ACC112 (cell line): ENCODE results near the gene SLC35B1.
"Not testable (repeated sequence)": the region's sequence is repeated elsewhere in the genome, so short reads cannot be mapped to it uniquely, and the experiment has no call there.

Experiments used
- H2AFZ ChIP-seq: fragments of 200-600 bp; sonication (generic); one replicate; pipeline ENCODE4 v1.6.0; 2017; ENCODE audit warnings: antibody characterized with exemption, low read length; ENCODE audit not compliant: unreplicated experiment
- H3K27ac ChIP-seq: fragments of 200-600 bp; sonication (generic); 2 replicates; pipeline ENCODE4 v1.5.1; 2014; ENCODE audit warnings: low read depth, mild to moderate bottlenecking, antibody characterized with exemption, low read length, moderate library complexity
- H3K27me3 ChIP-seq: fragments of 200-600 bp; sonication (generic); 2 replicates; pipeline ENCODE4 v1.6.1; 2014; ENCODE audit warnings: mild to moderate bottlenecking, antibody characterized with exemption, low read length, moderate library complexity, mixed read lengths; ENCODE audit not compliant: insufficient read depth
- H3K36me3 ChIP-seq: fragments of 200-600 bp; sonication (generic); 2 replicates; pipeline ENCODE4 v1.6.1; 2016; ENCODE audit warnings: mild to moderate bottlenecking, antibody characterized with exemption, low read length, moderate library complexity, mixed read lengths; ENCODE audit not compliant: insufficient read depth
- H3K4me1 ChIP-seq: fragments of 200-600 bp; sonication (generic); one replicate; pipeline ENCODE4 v1.6.1; 2016; ENCODE audit warnings: low read length, mixed read lengths; ENCODE audit not compliant: insufficient read depth, unreplicated experiment, control insufficient read depth
- H3K4me3 ChIP-seq: fragments of 200-600 bp; sonication (generic); 2 replicates; pipeline ENCODE4 v1.5.1; 2014; ENCODE audit warnings: mild to moderate bottlenecking, low read depth, low read length
- H3K79me2 ChIP-seq: fragments of 200-600 bp; sonication (generic); one replicate; pipeline ENCODE4 v1.6.0; 2016; ENCODE audit warnings: low read length; ENCODE audit not compliant: control insufficient read depth, unreplicated experiment, insufficient read depth

Gene SLC35B1

DNA sequence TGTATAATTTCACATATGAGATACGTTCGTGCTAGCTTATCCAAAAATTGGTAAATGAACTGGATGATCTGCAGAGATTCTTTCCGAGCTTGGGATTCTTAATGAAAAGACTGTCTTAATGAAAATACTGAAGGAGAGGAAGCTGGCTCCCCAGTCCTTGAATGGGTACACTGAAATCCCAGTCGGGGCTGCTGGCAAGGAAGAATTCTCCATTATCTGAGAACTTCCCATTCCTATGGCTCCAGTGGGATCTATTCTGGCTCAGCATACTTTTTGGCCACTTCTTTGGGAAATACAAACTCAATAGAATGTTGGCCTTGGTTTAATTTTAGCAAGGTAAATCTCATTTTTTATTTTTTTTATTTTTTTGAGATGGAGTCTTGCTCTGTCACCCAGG lies 23.7 kb upstream of the SLC35B1 start:
- no peak overlapping the region for H3K27ac ChIP-seq
- H3K4me1 ChIP-seq, result no peaks in the 10 kb centered on the region
- no peaks in the 10 kb centered on the region for H3K79me2 ChIP-seq
- no peaks in the 10 kb centered on the region for H3K27me3 ChIP-seq
- no peak overlapping the region for H2AFZ ChIP-seq
- no peak overlapping the region for H3K4me3 ChIP-seq
- no peaks in the 10 kb centered on the region for H3K36me3 ChIP-seq

DNA sequence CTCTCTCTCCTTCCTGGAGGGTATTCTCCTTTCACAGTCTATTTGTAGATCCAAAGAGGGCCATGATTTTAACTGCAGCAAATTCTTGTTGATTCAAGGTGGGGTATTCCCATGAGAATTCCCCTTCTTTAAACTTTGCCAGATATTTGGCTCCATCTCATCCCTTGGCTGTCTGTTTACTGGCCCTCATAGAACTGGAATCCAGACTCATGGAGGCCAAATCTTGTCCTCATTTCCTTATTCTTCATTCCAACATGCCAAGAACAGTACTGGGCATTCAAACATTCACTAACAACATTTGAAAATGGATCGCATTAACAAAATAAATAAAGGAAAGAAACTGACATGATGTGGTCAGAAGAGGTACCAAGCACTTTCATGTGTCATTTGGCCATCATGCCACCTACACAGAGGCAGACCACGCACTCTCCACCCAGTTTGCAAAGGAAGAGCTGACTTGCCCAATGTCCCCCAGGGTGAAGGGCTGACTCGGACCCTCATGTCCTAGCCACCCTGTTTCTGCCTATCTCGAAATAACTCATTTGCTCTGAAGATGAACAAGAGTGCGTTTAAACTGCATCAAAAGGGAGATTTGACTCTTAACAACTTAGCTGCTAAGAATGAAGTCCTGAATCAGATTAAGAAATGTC lies 23.1 kb upstream of the SLC35B1 start:
- no peak overlapping the region for H2AFZ ChIP-seq
- no peaks in the 10 kb centered on the region for H3K27me3 ChIP-seq
- H3K4me1 ChIP-seq, result no peaks in the 10 kb centered on the region
- no peak overlapping the region for H3K4me3 ChIP-seq
- no peaks in the 10 kb centered on the region for H3K36me3 ChIP-seq
- no peak overlapping the region for H3K27ac ChIP-seq
- no peaks in the 10 kb centered on the region for H3K79me2 ChIP-seq

DNA sequence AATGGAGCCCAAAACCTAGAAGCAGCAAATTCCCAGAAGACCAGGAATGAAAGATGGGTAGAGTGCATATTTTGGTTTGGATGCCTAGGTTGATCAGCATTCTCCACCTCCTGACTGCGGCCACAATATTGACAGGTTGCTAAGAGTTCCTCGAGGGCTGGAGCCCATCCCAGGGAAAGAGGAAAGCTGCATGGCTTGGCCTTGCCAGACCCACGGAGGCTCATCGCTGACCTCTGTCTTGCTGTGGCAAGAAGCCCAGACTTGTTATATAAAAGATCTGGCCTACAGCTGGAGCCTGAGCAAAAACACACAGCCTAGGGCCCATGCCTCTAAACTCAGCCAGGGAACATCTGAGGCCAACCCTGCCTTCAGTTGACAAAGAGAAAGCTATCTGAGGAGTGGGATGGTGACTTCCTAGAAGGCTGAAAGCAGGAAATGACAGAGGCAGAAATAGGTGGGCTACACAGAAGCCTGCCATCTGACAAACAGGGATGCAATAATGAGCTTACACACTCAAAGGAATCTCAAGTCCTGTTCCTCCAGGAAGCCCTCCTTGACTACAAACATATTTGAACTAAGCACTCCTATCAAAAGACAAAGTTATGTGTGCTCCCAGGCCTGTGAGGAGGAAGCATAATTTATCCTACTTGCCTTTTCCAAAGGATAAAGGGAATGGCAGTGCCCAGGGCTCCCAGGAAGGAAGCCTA lies 22.5 kb upstream of the SLC35B1 start:
- Histone ChIP-seq H3K27me3 (no peaks in the 10 kb centered on the region), H3K79me2 (no peaks in the 10 kb centered on the region), H3K27ac (no peak overlapping the region), H2AFZ (no peak overlapping the region), H3K4me1 (no peaks in the 10 kb centered on the region), H3K36me3 (no peaks in the 10 kb centered on the region), H3K4me3 (no peak overlapping the region)

DNA sequence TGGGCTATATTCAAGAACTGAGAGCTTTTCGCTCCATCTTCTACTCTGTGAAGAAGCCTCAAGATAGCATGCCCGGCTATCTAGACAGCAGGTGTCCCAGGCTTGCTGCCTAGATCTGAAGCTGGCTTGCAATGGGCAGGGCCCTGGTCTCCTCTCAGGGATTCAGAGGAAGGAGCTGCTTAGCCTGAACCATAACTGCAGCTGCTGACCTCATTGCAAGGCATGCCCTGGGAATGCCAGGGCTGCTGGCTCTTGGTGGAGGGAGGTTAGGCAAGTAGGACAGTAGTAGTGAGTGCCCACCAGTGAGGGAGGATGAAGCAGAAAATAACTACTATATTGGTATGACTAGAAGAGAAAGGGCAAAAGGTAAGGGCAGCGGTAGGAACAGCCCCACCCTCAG lies 21.3 kb upstream of the SLC35B1 start:
- Histone ChIP-seq H3K79me2 (no peaks in the 10 kb centered on the region), H3K27ac (no peak overlapping the region), H3K4me3 (no peak overlapping the region), H2AFZ (no peak overlapping the region), H3K36me3 (no peaks in the 10 kb centered on the region), H3K4me1 (no peaks in the 10 kb centered on the region), H3K27me3 (no peaks in the 10 kb centered on the region)

DNA sequence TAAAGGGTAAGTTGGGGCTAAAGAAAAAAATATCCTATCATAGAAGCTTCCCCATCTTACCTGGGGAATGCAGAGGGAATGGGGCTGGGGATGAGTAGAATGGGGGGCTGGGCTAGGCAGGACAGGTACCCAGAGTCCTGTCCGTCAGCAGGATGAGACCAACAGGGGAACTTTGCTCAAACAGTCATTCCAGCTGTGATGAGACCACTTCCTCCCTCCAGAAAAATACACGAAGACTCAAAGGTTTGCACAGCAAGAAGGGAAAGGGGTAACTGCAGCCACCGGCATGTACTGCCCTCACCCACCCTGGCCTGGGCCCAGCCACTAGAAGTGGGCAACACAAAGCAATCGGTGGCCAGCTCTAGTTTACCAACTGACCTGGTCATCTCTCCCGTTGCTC lies 20.7 kb upstream of the SLC35B1 start:
- no peaks in the 10 kb centered on the region for H3K36me3 ChIP-seq
- no peaks in the 10 kb centered on the region for H3K27me3 ChIP-seq
- no peaks in the 10 kb centered on the region for H3K4me1 ChIP-seq
- H2AFZ ChIP-seq, result no peak overlapping the region
- H3K79me2 ChIP-seq, result no peaks in the 10 kb centered on the region
- H3K27ac ChIP-seq, result no peak overlapping the region
- no peak overlapping the region for H3K4me3 ChIP-seq

DNA sequence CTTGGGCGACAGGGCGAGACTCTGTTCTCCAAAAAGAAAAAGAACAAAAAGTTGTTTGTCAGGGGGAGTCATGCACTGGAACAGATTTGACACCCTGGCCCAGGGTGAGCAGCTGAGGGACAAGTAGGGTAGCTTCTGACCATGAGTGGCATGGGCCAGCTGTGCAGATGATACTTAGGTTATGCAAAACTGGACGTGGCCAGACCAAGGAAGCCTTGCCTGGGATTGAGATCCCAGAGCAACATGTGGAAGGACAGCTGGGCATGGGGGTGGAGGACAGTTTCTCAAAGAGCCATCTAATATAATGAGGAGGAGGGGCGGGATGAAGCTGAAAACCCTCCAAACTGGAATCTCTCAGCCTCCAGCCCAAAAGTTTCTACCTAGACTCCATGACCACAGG lies 19.6 kb upstream of the SLC35B1 start:
- H3K36me3 ChIP-seq, result no peaks in the 10 kb centered on the region

DNA sequence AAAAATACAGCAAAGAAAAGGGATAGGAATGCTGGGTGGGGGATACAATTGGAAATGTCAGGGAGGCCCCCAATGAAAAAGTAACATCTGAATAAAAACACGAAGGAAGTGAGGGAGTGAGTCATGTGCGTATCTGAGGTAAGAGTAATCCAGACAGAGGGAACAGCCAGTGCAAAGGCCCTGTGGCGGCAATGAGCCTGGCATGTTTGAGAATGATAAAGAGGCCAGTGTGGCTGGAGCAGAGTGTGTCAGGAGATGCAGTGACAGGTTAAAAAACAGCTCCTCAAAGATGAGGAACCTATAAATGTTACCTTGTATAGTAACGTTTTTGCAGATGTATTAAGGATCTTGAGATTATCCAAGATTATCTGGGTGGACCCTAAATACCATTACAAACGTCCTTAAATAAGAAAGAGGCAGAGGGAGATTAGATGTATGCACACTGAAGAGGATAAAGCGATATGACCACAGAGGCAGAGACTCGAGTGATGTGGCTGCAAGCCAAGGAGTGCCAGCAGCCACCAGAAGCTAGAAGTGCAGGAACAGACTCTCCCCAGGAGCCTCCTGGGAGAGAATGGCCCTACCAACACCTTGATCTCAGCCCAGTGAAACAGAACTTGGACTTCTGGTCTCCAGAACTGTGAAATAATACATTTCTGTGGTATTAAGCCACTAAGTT lies 17.8 kb upstream of the SLC35B1 start:
- no peak overlapping the region for H2AFZ ChIP-seq
- H3K36me3 ChIP-seq, result no peaks in the 10 kb centered on the region
- no peaks in the 10 kb centered on the region for H3K4me1 ChIP-seq
- no peaks in the 10 kb centered on the region for H3K79me2 ChIP-seq
- no peaks in the 10 kb centered on the region for H3K27me3 ChIP-seq
- H3K27ac ChIP-seq, result no peak overlapping the region
- H3K4me3 ChIP-seq, result no peak overlapping the region

More for the DNA sequence above, 19.6 kb upstream of the SLC35B1 start:
- Histone ChIP-seq H3K4me3 (no peak overlapping the region), H3K27ac (no peak overlapping the region), H3K4me1 (no peaks in the 10 kb centered on the region), H3K27me3 (no peaks in the 10 kb centered on the region), H2AFZ (no peak overlapping the region), H3K79me2 (no peaks in the 10 kb centered on the region)

DNA sequence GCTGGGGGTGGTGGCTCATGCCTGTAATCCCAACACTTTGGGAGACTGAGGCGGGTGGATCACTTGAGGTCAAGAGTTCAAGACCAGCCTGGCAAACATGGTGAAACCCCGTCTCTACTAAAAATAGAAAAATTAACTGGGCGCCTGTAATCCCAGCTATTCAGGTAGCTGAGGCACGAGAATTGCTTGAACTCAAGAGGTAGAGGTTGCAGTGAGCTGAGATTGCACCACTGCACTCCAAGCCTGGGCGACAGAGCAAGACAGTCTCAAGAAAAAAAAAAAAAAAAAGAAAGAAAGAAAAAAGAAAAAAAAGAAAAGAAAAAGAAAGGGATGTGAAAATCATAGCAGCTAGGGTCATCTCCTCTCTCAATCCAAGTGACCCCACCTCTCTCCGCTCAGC lies 16.8 kb upstream of the SLC35B1 start:
- H3K79me2 ChIP-seq, H3K27ac ChIP-seq, H3K27me3 ChIP-seq, H3K4me1 ChIP-seq, H3K4me3 ChIP-seq, H2AFZ ChIP-seq, H3K36me3 ChIP-seq: not testable (repeated sequence)

DNA sequence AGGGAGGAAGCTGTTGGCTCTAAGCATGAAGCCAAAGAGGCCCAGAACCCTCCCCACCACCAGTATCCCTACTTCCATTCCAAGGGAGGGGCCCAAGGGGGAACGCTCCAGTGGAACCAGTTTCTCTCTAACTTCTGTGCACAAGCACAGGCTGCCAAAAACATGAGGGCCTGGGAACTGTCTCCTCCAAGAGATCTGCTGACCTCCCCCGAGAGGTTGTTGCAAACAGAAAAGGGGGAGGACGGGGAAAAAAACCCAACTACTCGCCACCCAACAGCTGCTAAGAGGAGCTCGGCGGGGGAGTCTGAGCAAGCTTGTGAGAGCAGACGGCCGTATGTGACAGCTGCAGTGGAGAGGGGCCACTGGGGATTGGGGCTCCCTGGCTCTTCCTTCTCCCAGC lies 15.7 kb upstream of the SLC35B1 start:
- no peak overlapping the region for H3K27ac ChIP-seq
- H3K36me3 ChIP-seq, result no peaks in the 10 kb centered on the region
- H3K27me3 ChIP-seq, result no peaks in the 10 kb centered on the region
- no peaks in the 10 kb centered on the region for H3K4me1 ChIP-seq
- H3K79me2 ChIP-seq, result no peaks in the 10 kb centered on the region
- H2AFZ ChIP-seq, result no peak overlapping the region
- no peak overlapping the region for H3K4me3 ChIP-seq

DNA sequence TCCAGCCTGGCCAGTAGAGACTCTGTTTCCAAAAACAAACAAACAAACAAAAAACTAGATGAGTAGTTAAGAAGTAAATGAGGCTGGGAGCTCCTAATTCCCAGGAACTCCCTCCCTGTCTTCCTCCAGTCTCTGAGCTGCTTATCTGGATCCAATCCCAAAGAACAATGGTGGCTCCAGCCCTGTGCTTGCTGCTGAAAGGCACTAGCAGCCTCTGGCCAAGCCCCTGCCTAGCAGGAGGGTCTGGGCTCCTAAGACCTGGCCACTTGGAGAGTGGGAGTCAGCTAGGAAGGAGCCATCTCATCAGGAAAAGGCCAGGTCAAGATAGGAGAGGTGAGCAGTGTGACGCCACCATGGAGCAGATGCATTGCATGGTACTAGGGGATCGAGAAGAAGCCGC lies 14.3 kb upstream of the SLC35B1 start:
- Histone ChIP-seq H2AFZ (no peak overlapping the region), H3K27me3 (no peaks in the 10 kb centered on the region), H3K27ac (no peak overlapping the region), H3K4me3 (no peak overlapping the region), H3K79me2 (no peaks in the 10 kb centered on the region), H3K4me1 (no peaks in the 10 kb centered on the region), H3K36me3 (no peaks in the 10 kb centered on the region)

DNA sequence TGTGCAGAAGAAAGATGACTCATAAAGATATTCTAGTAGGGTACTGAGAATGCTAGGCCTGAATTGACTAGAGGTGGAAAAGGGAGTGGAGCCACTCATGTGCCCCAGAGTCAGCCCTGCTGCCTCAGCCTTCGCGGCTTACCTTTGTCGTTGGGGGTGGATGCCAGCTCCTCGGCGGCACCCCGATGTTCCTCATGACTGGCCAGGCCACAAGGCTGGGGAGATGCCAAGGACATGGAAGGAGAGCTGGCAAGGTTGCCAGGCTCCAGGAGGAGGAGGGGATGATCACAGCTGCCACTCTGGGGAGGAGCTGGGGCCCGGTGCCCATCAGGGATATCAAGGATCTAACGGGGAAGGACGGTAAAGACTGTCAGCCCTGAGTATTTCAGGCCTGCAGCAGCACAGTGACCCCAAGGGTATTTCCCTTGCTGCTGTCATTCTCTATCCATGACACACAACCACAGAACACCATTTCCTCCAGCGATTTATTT lies 9.7 kb upstream of the SLC35B1 start:
- H3K27me3 ChIP-seq, result no peaks in the 10 kb centered on the region
- H3K4me1 ChIP-seq, result no peaks in the 10 kb centered on the region
- H3K27ac ChIP-seq, result no peak overlapping the region
- no peak overlapping the region for H2AFZ ChIP-seq
- no peaks in the 10 kb centered on the region for H3K36me3 ChIP-seq
- no peak overlapping the region for H3K4me3 ChIP-seq
- H3K79me2 ChIP-seq, result no peaks in the 10 kb centered on the region
